Right lung (tissue), 5 donors: ENCODE measurements around the gene TNRC6C. TPM values are rescaled to one million over a fixed set of nuclear protein-coding genes. Genes with fewer than 3 reads are reported as not detected.

Source experiments
- DNase-seq, 2 donors: peaks; one replicate each; pipeline ENCODE4 v3.0.0-alpha.2; 2013
- polyA plus RNA-seq, 5 donors: library from polyadenylated mRNA; unstranded; fragments of 120-200 nt; gene quantifications; one replicate each; pipeline versions ENCODE4 v1.2.1 to v1.2.3, GENCODE V29; 2013; ENCODE audit warnings: inconsistent platforms in 1 of 5, low replicate concordance in 1 of 5; ENCODE audit not compliant: insufficient read length in 5 of 5, insufficient read depth in 1 of 5

TNRC6C gene
- polyA plus RNA-seq, 5 donors = 12.3 to 20.3 (median 14.1) TPM

- no peak for DNase-seq
Observed at GRCh38 chr17:78154903-78155811, 196.7 kb downstream of the TNRC6C start.

Other genes with a start within 250 kb of the TNRC6C start
- 10 to 100 TPM; 23.7 to 47.7 (median 38.6) TPM for gene TMC6, start 170.1 kb downstream of the TNRC6C start, polyA plus RNA-seq
- gene TMC8, start 172.1 kb downstream of the TNRC6C start, polyA plus RNA-seq = 1 to 10 TPM; 3.8 to 6.9 (median 5.6) TPM
- 1 to 10 TPM in 1 of 5 donors, under 1 TPM in 4; 0.28 to 1.7 (median 0.55) TPM for gene C17orf99, start 187.7 kb downstream of the TNRC6C start, polyA plus RNA-seq
- gene SYNGR2, start 209.9 kb downstream of the TNRC6C start, polyA plus RNA-seq = 10 to 100 TPM; 39.1 to 67.7 (median 43.5) TPM
- 10 to 100 TPM; 24.5 to 39.7 (median 28.4) TPM for gene TK1, start 228.3 kb downstream of the TNRC6C start, polyA plus RNA-seq
- gene AFMID, start 228.7 kb downstream of the TNRC6C start, polyA plus RNA-seq = 10 to 100 TPM; 45.4 to 55.4 (median 53.7) TPM